PC-3 (cell line): ENCODE data around the gene MAG. TPM values are rescaled to one million over a fixed set of nuclear protein-coding genes. Genes with fewer than 3 reads are reported as not detected.

Experiments
- ATAC-seq: fragments of 200-7000 bp; cut with Tn5 transposase; 2 replicates; pipeline ENCODE4 v1.9.1; 2020; ENCODE audit warnings: mild to moderate bottlenecking, moderate library complexity
- BruUV-seq: library from RNA; stranded (reverse); fragments of 400-500 nt; replicated peaks from 2 replicates; lab custom pipeline; 2021; lab: Mats Ljungman, UMichigan
- CTCF ChIA-PET: fragments of 300-600 bp; sonication (Branson Sonifier 250); formaldehyde crosslinking; loops from one replicate; lab custom pipeline; 2022; ENCODE audit warnings: antibody characterized with exemption; lab: Charles Lee
- POLR2A ChIA-PET: fragments of 300-600 bp; sonication (Branson Sonifier 250); formaldehyde crosslinking; loops from one replicate; lab custom pipeline; 2022; ENCODE audit warnings: antibody characterized with exemption; ENCODE audit not compliant: unreplicated experiment; lab: Charles Lee
- DNase-seq: peaks from one replicate; pipeline ENCODE4 v3.0.0-alpha.2; 2015
- H2AFZ ChIP-seq: fragments of 300-600 bp; sonication (generic); 2 replicates; pipeline ENCODE4 v1.6.0; 2016; ENCODE audit warnings: antibody characterized with exemption, low read length
- H3F3A ChIP-seq: fragments of 300-600 bp; sonication (generic); one replicate; pipeline ENCODE4 v1.6.0; 2017; ENCODE audit warnings: antibody characterized with exemption, low read length, control low read depth, mild to moderate bottlenecking; ENCODE audit not compliant: unreplicated experiment
- H3K27ac ChIP-seq: fragments of 300-600 bp; sonication (generic); 2 replicates; pipeline ENCODE4 v1.5.1; 2016; ENCODE audit warnings: mild to moderate bottlenecking, low read length
- H3K27me3 ChIP-seq: fragments of 300-600 bp; sonication (generic); 2 replicates; pipeline ENCODE4 v1.6.1; 2016; ENCODE audit warnings: low read length, mixed read lengths
- H3K36me3 ChIP-seq: fragments of 300-600 bp; sonication (generic); 2 replicates; pipeline ENCODE4 v1.6.1; 2016; ENCODE audit warnings: low read depth, mixed run types, low read length, mixed read lengths
- H3K4me1 ChIP-seq: fragments of 300-600 bp; sonication (generic); 2 replicates; pipeline ENCODE4 v1.5.1; 2016; ENCODE audit warnings: low read length; ENCODE audit not compliant: insufficient read depth
- H3K4me2 ChIP-seq: fragments of 300-600 bp; sonication (generic); 2 replicates; pipeline ENCODE4 v1.6.0; 2016; ENCODE audit warnings: low read length
- H3K4me3 ChIP-seq: fragments of 300-600 bp; sonication (generic); 2 replicates; pipeline ENCODE4 v1.5.1; 2016; ENCODE audit warnings: mild to moderate bottlenecking, low read length, mixed read lengths
- H3K79me2 ChIP-seq: fragments of 300-600 bp; sonication (generic); 2 replicates; pipeline ENCODE4 v1.6.1; 2017; ENCODE audit warnings: low read length, mixed read lengths
- H3K9ac ChIP-seq: fragments of 300-600 bp; sonication (generic); 2 replicates; pipeline ENCODE4 v1.6.0; 2016; ENCODE audit warnings: mild to moderate bottlenecking, low read length
- H3K9me2 ChIP-seq: fragments of 300-600 bp; sonication (generic); replicated peaks from 2 replicates; pipeline ENCODE4 v1.6.1; 2016; ENCODE audit warnings: mixed run types, low read length, mixed read lengths
- H3K9me3 ChIP-seq: fragments of 300-600 bp; sonication (generic); 2 replicates; pipeline ENCODE4 v1.6.1; 2016; ENCODE audit warnings: low read length, mixed read lengths
- H4K20me1 ChIP-seq: fragments of 300-600 bp; sonication (generic); 2 replicates; pipeline ENCODE4 v1.6.1; 2016; ENCODE audit warnings: low read length, mixed read lengths
- EZH2 ChIP-seq: fragments of 300-600 bp; sonication (generic); IDR thresholded peaks from one replicate; pipeline ENCODE4 v1.6.1; 2017; ENCODE audit warnings: antibody characterized with exemption, mild to moderate bottlenecking, low read length; ENCODE audit not compliant: unreplicated experiment
- EZH2phosphoT487 ChIP-seq: fragments of 300-600 bp; sonication (generic); IDR thresholded peaks from 2 replicates; pipeline ENCODE4 v1.6.1; 2018; ENCODE audit warnings: mild to moderate bottlenecking, antibody characterized with exemption, low read length, borderline replicate concordance
- intact Hi-C: fragments of 100-400 bp; cut with micrococcal nuclease; formaldehyde crosslinking; loops from 2 replicates; pipeline ENCODE4 v1.9.0; 2023
- total RNA-seq: library from RNA; depleted of rRNA; stranded (reverse); fragments of >200 nt; gene quantifications from 2 replicates; pipeline ENCODE4 v1.2.3, GENCODE V29; 2014
- TF ChIP-seq, protein P1 (sequence below): fragments of 300-600 bp; sonication (generic); conservative IDR thresholded peaks from 2 replicates; pipeline ENCODE4 v1.5.1; 2017; ENCODE audit warnings: antibody characterized with exemption, low read depth, mild to moderate bottlenecking, low read length

MAG gene
- total RNA-seq, 1 experiment from 2014 or later = not detected

DNA sequence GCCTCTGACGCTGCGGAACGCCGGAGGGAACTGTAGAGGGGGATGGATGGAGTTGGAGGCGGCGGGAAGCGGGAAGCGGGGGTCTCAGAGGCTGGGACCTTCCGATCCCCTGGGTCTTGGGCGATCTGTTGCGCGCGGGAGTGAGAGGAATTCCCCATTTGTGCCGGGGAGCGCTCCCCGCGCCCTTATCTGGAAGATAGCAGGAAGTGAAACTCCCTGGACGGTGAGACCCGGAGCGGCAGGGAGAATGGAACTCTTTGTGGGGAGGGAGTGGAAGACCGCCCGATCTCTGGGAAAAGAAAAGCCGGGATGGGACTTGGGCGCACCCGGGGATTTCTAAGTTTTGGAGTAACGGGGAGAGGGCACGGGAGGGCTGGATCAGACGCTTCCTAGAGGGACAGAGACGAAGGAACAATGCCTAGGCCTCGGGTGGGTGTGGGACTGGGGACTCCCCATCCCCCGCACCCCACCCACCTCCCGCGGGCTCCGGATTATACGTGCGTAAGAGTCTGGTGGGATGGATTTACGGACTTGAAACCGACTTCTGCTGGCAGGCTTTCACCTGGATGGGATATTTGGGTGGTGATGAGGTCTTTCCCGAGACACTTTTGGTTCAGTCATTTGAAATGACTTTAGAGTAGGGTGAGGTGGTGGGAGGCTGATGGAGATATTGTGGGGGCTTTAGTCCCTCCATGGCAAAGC, 42.7 kb upstream of the MAG start:
- Histone ChIP-seq H3K9me2 (no peaks in the 10 kb centered on the region), H4K20me1 (no peaks in the 10 kb centered on the region; the same call in 1 of the 2 replicates), H3F3A (no peaks in the 10 kb centered on the region), H3K4me1 (peaks cover 14% of the 10 kb centered on the region), H3K27me3 (no peaks in the 10 kb centered on the region), H3K9me3 (no peaks in the 10 kb centered on the region), H3K4me3 (peak overlapping the region; percentile 92), H3K79me2 (peaks cover 28% of the 10 kb centered on the region), H3K4me2 (peak overlapping the region; percentile 86), H3K9ac (peak overlapping the region; percentile 82), H3K36me3 (no peaks in the 10 kb centered on the region; the same call in 1 of the 2 replicates), H3K27ac (peak overlapping the region; percentile 90), H2AFZ (peak overlapping the region; percentile 86; the same call in 1 of the 2 replicates)
- TSS peak; percentile 52 for BruUV-seq
- DNase-seq = no peak
- TF ChIP-seq EZH2 = no peak
- TF ChIP-seq EZH2phosphoT487 = no peak
- ATAC-seq = no peak
- POLR2A ChIA-PET = no interaction called here
- intact Hi-C loops = loop anchor here (10.0 kb wide), 1 partner anchor 104 kb away; the partner anchor contains the start of gene FXYD7
- CTCF ChIA-PET = no interaction called here

DNA sequence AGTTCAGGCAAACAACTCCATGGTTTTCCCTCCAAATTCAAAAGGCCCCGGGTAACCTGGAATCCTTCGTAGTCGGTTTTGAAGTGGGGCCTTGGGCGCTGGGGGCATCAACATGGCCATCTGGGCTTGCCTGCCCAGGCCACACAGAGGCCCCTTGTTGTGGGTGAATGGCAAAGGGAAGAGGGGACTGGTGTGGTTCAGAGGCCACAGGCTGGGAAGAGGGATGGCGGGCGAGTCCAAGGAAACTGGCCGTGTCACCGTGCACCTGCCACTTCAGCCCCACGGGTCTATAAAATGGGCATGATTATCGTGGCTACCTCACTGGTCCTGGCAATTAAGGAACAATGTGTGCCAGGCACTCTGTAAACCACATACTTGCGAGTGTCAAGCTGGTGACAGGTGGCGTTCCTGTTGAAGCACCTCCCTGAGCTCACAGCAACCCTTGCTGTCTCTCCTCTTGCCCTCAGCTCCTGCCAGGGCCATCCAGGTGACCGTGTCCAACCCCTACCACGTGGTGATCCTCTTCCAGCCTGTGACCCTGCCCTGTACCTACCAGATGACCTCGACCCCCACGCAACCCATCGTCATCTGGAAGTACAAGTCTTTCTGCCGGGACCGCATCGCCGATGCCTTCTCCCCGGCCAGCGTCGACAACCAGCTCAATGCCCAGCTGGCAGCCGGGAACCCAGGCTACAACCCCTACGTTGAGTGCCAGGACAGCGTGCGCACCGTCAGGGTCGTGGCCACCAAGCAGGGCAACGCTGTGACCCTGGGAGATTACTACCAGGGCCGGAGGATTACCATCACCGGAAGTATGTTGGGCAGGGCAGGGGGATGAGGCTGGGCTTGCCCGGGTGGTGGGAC, 41.9 kb upstream of the MAG start:
- Histone ChIP-seq H3F3A (no peaks in the 10 kb centered on the region), H3K4me1 (peaks cover 14% of the 10 kb centered on the region), H2AFZ (no peak overlapping the region), H4K20me1 (no peaks in the 10 kb centered on the region; the same call in 1 of the 2 replicates), H3K9ac (peak overlapping the region; percentile 82; the same call in 1 of the 2 replicates), H3K27ac (no peak overlapping the region), H3K4me3 (peak overlapping the region; percentile 92), H3K4me2 (peak overlapping the region; percentile 86), H3K9me2 (no peaks in the 10 kb centered on the region), H3K79me2 (peaks cover 28% of the 10 kb centered on the region), H3K27me3 (no peaks in the 10 kb centered on the region), H3K9me3 (no peaks in the 10 kb centered on the region), H3K36me3 (peaks cover 8% of the 10 kb centered on the region; the same call in 1 of the 2 replicates)
- DNase-seq (no peak), ATAC-seq (no peak)
- POLR2A ChIA-PET = no interaction called here
- TF ChIP-seq EZH2phosphoT487 (no peak), EZH2 (no peak)
- TF ChIP-seq, protein P1, sequence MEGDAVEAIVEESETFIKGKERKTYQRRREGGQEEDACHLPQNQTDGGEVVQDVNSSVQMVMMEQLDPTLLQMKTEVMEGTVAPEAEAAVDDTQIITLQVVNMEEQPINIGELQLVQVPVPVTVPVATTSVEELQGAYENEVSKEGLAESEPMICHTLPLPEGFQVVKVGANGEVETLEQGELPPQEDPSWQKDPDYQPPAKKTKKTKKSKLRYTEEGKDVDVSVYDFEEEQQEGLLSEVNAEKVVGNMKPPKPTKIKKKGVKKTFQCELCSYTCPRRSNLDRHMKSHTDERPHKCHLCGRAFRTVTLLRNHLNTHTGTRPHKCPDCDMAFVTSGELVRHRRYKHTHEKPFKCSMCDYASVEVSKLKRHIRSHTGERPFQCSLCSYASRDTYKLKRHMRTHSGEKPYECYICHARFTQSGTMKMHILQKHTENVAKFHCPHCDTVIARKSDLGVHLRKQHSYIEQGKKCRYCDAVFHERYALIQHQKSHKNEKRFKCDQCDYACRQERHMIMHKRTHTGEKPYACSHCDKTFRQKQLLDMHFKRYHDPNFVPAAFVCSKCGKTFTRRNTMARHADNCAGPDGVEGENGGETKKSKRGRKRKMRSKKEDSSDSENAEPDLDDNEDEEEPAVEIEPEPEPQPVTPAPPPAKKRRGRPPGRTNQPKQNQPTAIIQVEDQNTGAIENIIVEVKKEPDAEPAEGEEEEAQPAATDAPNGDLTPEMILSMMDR = no peak
- CTCF ChIA-PET = no interaction called here
- BruUV-seq = no TSS peak
- intact Hi-C loops = loop anchor here (10.0 kb wide), 1 partner anchor 105 kb away; the partner anchor contains the start of gene FXYD7

DNA sequence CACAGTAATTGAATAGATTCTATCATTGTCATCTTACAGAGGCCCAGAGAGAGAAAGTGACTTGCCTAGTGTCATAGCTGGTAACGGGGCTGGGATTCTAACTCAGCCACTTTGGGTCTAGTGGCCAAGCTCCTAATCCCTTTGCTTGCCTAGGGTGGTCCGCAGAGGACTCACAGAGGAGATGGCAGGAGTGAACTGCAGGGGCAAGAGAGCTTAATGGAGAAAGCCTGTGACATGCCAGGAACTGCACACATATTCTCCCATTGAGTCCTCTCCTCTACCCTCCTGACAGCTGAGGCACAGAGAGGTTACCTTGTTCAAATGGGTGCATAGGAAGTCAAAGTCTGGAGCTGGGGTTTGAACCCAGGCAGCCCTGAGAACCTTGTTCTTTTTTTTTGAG, 40.5 kb upstream of the MAG start:
- Histone ChIP-seq H3K79me2 (peaks cover 28% of the 10 kb centered on the region), H4K20me1 (no peaks in the 10 kb centered on the region; the same call in 1 of the 2 replicates), H3K9ac (no peak overlapping the region), H3K27me3 (no peaks in the 10 kb centered on the region), H3K4me2 (no peak overlapping the region), H3K36me3 (peaks cover 10% of the 10 kb centered on the region; the same call in 1 of the 2 replicates), H3K9me3 (no peaks in the 10 kb centered on the region), H3K4me1 (peaks cover 14% of the 10 kb centered on the region), H3K4me3 (no peak overlapping the region), H2AFZ (no peak overlapping the region), H3K9me2 (no peaks in the 10 kb centered on the region), H3K27ac (no peak overlapping the region), H3F3A (no peaks in the 10 kb centered on the region)
- DNase-seq (no peak), ATAC-seq (no peak)
- no TSS peak for BruUV-seq
- CTCF ChIA-PET = no interaction called here
- TF ChIP-seq, protein P1 = no peak
- no peak for TF ChIP-seq EZH2phosphoT487
- TF ChIP-seq EZH2 = no peak
- intact Hi-C loops = no loop called here
- POLR2A ChIA-PET = no interaction called here
